NCI-H1417 treated with DMSO at 0.1 percent for 48 hours (cell line): ENCODE results near the gene TSC22D2.

ENCODE experiments used
- DNase-seq: peaks from one replicate; lab custom pipeline; 2025; lab: John Stamatoyannopoulos, UW

TSC22D2 gene

DNA sequence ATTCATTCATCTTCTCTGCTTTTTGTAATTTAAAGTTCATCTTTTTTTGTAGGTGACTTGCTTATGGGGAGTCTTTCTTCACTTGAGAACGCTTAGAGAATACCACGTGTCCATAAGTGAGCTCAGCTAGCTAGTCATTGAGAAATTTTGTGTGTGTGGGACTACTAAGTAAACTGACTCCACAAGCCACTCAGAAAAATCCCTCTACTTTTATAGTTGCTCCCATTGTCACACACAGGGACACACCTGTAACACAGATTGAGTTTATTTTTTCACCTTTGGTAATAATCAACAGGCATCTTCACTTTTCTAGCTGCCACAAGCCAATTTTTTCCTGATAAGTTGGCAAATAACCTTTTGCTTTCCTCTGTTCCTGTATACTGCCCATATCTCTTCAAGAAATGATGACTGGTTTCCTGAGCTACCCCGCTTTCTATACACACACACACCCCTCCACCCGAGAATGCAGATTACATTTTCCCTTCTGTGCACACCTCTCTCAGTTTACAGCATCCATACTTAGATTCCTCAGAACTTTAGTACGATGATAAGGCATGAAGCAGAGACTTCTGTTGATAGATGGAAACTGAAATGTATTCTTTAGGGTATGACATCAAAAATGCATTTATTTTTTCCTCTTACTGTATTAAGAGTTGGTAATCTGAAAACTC, 4.6 kb downstream of the TSC22D2 start:
- DNase-seq: no peak

DNA sequence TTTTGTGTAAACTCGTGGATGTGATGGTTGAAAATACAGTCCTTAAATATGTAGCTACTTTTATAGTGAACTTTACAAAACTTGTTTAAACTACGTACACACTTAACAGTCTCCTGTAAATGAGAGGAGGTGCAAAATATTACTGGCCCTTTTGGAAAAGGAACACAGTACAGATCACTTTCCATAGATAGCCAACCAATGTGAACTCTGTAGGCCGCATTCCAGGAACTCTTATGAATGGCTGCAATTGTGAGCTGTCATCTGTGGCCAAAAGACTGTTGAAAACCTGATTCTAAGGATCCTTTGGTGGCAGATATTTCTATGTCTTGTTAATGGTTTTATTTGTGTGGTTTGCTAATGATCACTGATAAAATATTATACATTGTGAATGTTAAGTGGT, 6.2 kb downstream of the TSC22D2 start:
- no peak for DNase-seq

DNA sequence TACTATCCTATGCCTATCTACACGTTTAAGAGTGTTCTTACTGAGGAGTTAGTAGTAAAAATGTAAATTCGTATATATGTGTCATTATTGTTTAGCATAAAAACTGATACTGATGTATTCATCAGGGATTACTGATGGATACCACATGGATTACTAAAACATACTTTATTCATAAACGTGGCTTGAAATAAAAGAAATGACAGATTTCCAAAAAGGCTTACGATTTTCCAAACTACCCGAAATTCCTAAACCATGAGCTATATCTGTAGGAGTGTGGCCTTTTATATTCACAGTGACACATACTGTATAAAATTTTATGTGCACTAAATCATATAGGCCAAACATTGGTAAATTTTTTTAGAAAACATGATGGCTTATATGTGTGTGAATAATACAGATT, 6.9 kb downstream of the TSC22D2 start:
- DNase-seq: no peak

DNA sequence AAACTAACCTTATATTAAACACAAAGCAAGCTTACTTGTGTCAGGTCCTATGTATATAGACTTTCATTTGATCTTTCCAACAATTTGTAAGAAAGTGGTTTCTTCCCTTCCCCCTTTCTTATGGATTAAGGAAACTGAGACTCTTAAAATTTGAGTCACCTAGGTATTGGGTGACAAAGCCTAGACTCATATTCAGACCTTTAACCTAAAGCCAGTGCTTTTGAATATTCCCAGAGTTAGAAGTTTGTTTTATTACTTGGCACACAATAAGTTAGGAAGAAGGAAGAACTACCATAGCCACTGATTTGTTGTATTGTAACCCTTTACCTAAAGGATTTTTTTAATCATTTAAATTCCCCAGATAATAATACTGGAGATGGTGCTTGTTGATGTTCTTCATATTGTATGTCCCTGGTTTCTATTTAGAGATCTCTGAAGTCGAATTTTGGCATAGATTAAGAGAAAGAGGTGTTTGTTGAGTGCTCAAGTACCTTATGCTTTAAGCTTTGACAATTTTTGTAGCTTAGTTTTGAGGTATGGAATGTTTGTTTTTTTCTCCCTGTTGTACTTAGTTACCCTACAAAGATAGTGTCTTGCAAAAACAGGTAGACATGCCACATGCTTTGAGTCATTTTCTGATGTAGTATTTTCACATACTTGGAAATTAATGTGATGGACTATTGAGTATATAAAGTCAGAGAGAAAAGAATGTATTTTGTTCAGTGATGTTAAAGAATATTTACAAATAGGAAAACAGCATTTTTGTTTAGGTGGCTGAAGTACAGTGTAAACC, 11.2 kb downstream of the TSC22D2 start:
- no peak for DNase-seq

DNA sequence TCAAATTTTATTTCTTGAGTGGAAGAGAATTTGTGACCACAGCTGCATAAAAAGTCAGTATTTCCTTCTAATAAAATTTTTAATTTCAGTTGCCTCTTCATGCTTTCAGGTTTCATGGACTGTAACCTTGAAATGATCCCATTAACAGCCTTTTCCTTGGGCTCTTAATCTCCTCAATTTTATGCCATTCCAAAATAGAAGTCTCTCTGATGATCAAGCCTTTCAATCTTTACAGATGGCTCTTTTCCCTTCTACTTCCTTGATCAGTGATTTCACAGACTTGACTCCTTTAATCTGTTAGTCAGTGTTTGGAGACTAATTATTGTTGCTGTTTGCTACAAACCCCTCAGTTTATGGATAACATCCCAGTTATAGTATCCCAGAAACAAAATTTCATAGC, 11.9 kb downstream of the TSC22D2 start:
- no peak for DNase-seq

DNA sequence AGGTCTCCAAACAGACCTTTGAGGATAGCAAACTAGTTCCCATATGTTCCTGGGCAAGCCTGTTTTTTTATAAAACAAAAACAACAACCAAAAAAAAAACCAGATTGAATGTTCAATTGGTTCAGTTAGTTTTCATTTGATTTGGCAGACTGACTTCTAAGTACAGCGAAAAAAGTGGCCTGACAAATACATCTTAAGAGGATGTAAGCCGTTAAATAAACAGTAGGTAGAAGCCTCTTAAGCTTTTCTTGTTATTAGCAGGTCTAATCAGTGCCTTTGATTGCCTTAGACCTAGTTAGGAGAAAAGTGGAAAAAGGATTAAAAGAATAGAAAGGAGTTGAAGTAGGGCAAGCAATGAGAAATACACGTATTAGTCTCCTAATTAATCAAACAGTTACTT, 13.2 kb downstream of the TSC22D2 start:
- DNase-seq: no peak

DNA sequence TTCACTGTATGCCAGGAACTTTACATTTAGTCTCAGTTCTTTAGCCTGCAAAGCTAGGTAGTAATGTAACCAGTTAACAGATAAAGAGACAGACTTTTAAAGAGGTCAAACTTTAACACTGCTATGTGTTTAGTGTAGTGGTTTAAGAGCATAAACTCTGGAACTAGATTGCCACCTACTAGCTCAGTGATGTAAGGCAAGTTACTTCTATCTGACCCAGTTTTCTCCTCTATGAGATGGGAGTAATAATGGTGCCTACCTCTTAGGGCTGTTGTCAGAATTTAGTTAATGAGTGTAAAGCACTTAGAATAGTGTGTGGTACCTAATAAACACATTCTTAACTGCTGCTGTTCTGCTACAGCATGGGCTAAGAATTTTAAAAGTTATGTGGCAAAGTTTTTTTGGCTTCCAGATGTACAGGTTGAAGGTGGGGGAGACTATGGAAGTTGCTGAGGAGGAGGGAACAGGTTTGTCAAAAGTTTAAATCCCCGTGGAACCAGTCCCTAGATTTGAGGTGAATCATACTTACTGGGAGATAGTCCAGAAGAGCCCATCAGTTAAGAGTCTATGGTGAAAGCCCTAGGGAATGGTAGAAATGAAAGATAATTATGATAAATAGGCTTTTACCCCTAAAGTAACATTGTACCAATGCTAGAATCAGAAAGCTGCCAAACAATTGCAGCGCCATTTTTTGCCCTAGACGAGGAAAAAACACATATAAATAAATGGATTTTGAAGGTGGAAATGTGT, 13.9 kb downstream of the TSC22D2 start:
- DNase-seq: no peak

DNA sequence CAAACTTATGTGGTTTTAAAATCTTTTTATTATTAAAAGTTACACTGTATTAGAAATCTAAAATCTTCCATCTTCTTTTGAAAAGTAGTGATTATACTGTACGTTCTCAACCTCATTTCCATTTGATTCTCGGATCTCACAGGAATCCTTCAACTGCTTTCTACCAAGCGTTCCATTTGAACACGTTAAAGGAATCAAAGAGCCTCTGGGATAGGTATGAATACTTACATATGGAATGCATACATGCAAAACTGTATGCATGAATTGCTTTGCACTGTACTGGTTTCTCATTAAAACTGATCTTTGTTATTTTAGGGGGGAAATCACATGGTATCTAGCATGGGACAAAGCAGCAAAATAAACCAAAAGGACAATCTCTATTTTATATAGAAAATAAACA, 14.8 kb downstream of the TSC22D2 start:
- DNase-seq: no peak

DNA sequence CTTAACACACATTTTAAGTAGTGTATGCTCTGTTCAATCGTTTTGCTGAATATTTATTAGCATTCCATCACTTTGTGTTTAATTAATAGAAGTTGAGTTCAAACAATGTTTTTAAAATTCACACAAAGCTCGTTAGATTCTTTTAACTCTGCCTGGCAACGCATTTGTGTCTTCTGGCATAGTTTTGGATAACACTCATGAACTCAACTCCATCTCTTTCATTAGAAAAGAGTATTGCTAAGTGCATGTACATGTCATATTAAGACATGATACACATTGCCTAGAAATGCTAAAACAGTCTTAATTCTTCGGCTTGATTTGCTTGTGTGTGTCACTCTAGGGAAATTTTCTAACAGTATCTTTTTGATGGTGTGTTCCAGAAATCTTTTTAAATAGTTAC, 15.7 kb downstream of the TSC22D2 start:
- no peak for DNase-seq

DNA sequence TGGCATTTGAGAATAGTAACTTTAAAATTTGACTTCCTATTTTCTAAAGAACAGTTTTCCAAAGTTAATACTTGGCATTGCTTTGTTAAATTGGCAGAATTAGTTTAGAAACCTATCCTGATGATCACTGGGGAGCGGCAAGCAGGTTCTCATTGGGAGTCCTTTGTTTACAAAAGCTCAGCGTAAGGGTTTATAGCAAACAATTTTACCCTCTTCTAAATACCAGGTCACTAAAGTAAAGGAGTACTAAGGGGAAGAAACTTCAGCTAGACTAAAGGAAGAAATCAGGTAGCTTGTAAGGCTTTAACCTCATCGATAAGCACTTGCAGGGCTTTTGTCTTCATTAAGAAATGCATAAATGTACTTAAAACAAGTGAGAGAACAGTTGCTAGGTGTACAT, 18.2 kb downstream of the TSC22D2 start:
- no peak for DNase-seq

DNA sequence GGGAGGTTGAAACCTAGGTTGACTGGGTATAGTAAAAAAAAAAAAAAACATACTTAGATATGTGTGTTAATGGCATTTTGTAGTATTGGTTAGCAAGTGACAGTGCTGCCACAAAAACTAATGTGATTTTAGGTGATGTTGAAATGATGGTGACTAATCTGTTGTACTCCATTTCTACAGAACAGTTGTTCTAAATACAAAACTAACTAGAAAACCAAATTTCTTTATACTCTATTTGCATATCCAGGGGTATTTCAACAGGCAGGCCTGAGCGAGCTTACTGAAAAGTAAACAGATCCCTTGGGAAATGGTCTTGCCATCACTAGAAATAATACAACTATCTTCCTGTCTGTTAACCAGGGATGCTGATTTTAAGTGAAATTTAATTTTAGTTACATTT, 20.5 kb downstream of the TSC22D2 start:
- no peak for DNase-seq

DNA sequence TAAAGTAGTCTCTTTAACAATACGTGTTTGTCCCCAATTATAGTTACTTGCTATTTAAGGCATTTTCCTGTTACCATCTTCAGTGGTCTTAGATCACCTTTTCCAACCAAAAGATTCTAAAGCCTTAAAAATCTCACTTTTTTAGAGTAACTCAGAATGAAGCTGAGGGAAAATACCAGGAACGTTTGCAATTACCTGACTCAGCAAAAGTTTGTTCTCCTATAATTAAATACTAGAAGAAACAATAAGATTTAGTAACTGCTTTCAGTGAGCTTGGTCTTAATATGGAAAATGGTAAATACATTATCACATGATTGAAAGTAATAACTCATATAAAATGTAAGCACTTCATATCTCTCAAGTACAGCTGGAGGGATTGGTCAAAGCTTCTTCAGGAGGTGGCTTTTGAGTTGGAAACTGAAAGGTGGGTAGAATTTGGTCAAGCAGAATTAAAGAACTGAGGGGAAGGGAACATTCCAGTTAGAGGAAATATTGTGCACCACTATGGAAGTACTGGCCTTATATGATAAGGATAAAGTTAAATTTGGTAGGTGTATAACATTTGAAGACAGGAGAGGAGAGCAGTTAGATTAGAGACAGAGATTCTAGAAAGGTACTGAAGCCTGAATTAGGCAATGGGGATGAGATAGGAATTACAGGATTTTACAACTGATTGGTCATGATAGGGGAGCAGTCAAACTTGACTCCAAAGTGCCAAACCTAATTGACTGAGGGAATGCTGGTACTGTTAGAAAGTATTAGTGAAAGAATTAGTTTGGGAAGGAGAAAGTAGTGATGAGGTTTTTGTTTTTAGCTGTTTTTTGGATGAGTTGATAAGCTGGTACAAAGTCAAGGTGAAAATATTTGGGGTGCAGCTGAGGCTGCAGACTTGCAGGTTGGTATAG, 21.9 kb downstream of the TSC22D2 start:
- no peak for DNase-seq

DNA sequence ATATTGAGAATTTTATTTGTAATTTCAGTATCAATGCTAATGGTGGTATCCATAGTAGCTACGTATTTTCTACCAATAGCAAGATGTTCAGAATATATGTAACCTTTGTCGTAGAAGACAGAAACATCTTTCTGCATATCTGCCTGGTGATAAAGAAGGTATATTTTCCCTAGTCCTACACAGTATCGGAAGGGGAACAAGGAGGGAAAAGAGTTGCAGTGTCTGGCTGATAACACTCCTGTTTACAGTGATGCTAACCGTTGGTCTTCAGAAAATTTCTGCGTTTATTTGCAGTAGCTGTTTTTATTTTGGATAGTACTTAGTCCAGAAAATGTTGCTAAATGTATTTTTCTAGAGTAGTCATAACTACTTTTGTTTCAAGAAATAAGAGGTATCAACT, 25.2 kb downstream of the TSC22D2 start:
- DNase-seq: no peak

DNA sequence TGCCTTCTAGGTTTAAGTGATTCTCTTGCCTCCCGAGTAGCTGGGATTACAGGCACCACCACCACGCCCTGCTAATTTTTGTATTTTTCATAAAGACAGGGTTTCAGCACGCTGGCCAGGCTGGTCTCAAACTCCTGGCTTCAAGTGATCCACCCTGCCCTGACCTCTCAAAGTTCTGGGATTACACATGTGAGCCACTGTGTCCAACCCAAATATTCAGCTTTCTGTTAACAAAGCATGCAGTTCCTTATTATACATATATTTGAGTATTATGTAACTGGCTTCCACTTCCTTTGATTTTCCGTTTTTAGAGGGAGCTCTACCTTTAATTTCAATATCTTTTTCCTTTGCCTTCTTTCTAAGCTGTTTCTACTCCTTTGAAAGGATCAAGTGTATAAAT, 26.1 kb downstream of the TSC22D2 start:
- no peak for DNase-seq

DNA sequence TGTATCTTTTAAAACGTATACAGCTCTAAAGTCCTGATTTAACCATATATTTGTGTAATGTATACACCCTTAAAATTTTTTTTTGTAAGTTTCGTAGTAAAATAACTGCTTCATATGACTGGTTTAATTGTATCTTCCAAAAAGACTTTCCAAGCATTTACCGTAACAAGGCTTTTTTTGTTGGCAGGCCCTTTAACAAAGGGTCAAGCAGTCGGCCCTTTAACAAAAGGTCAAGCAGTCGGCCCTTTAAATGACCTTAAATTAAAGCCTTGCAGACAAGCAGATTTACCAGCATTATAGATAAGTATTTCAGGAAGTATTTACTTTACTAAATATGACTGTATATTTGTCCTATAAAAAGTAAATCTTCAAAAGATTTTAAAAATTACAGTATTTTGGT, 28.1 kb downstream of the TSC22D2 start:
- DNase-seq: no peak

DNA sequence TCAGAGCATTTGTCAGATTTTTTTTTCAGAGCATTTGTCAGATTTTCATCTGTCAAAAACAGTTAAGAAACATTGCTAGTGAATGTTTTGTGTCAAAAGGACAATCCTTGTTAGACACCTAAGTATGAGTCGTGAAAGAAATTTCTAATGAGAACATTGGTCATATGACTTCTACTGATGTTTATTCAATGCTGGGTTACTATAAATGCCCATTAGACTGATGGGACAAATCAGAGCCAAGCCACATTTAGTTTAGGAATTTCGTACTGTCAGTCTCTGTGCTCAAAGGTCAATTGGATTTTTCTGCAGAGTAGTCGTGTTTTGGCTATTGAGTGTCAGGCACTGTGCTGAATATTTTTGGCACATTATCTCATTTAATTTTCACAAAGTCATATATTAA, 31.6 kb downstream of the TSC22D2 start:
- no peak for DNase-seq

DNA sequence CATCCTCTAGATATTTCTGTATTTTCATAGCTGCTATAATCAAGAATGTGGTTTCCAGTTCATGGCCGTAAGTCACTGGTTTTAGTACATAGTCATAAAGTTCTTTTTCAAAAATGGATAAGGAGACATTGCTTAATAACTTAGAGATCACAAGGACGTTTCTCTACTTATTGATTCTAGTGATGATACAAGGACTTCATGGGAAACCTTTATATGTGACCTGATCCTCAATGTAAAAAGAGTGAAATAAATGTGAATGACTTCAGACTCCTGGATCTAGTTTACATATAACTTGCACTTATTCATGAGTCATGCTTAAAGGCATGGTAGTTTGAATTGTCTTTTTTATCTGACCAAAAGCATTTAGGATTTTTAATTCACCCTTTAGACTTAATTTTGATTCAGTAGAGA, 35.2 kb downstream of the TSC22D2 start:
- DNase-seq: no peak

DNA sequence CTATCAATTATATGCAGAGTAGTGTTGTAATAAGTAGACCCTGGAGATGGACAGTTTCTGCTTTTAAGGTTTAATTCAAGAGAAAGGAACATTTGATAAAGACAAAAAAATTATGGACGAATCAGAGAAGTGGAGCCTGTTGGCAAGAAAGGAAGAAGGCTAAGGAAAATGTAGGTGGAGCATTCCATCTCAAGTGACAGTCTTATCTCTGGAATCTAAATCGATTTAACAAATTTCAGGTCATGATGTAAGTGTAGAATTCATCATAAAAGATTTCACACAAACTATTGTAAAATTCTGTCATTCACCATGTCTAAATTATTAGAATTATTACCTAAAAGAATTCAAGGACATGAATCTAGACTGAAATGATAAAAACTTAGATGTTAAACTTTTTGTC, 36.3 kb downstream of the TSC22D2 start:
- DNase-seq: no peak

DNA sequence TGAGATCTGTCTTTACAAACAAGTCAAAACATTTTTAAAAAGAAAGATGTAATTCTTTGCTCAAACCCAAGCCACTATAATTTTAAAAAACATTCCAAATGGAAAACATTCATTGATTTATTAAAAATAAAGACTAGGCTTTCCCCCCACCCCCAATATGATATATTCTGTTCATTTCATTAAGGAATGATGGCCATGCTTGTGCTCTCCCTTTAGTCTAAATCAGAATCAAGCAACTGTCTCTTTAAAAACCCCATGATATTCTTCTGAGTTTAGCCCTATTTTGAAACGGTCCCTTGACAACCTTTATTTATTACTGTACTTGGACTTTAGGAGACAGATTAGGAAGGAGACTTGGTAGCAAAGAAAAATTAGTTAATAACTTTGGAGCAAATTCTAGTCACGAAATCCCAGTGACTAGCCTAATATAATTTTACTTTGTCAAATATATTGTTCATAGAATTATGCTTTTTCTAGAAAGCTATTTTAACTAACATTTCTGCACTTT, 38.4 kb downstream of the TSC22D2 start:
- no peak for DNase-seq

DNA sequence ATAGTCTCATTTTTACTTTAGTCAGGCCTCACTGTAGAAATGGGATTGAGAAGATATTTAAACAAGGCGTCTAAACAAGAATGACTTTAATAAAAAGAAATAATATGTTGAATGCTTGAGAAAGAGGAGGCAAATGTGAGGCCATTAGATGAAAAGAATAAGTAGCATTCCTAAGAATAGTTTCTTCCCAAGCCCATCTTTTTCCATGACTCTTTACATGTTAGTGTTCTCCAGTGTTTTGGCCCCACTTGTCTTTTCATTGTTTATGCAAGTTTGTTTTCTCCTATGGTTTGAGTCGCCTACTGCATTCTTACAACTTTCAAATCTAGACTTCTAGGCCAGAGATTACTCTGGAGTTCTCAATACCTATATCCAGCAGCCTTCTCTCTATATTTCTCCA, 39.0 kb downstream of the TSC22D2 start:
- DNase-seq: no peak

DNA sequence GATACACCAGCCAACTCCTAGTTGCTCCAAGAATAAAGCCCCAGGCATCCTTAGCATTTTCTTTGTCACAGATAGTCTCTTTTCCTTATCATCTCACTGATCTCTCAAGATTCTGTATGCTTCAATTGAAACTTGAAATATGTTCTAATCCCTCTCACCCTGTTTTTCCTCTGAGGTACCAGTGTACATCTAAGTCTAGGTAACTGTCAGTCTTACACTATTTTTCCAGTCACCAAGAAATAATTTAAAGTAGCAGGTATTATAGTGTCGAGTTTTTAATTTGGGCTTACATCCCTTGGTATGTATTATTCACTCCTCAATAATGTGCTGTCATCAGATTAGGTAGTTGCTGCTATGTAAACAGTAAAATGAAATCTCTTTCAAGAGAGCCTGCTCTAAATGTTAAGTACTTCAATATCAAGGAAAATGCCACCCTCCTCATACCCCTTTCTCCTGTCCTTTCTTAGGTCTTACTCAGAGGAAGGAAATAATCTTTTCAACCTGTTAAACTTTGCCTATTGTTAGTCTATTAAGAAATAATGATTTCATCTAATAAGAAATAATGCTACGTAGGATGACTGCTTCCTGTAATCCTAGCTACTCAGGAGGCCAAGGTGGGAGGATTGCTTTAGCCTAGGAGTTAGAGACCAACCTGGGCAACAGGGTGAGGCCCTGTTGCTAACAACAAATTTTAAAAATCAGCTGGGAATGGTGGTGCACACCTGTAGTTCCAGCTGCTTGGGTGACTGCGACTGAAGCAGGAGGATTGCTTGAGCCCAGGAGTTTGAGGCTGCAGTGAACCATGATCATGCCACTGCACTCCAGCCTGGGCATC, 39.8 kb downstream of the TSC22D2 start:
- DNase-seq: no peak
